22Rv1 (cell line): Measurements from ENCODE around the gene CDC37.

ENCODE experiments used
- CTCF ChIP-seq: fragments of 450-650 bp; IDR thresholded peaks from 2 replicates; pipeline ENCODE4 v1.5.1; 2017; ENCODE audit warnings: mild to moderate bottlenecking
- ZFX ChIP-seq: fragments of 450-650 bp; IDR thresholded peaks from 2 replicates; pipeline ENCODE4 v1.6.1; 2017; ENCODE audit warnings: antibody characterized with exemption, borderline replicate concordance

DNA sequence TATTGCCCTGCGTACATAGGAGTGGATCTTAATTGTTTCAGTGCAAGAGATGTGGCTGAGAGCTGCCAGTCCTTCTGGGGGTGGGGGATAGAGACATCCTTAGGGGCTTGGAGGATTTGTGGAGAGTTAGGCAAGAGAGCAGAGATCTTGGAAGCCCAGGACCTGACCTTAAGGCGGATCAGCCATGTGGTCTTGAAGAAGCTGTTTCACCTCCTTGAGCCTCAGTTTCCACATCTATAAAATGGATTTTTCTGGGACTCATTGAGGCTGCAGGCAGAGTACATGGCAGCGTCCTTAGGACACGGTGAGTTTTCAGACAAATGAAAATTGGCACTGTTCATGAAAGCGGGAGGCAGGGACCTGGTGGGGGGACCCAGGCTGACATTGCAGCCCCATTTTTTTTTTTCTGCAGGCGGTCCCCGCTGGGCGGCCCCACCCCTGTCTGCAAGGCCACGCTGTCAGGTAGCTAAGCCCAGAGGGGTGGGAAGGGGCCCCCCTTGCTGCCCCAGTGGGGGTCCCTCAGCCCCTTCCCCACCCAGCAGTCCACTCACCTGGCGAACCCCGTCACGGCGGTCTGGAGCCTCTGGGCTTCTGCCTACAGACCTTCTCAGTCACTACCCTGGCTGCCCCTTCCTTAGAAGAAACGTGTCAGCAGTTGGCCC is 47.0 kb upstream of the CDC37 start:
- TF ChIP-seq CTCF (no peak), ZFX (no peak)
